Breast epithelium (tissue), 3 donors: ENCODE results near the gene SUPT4H1.

Source experiments
- POLR2A ChIP-seq: fragments of 450-650 bp; IDR thresholded peaks from one replicate; pipeline ENCODE4 v1.6.1; 2016; ENCODE audit warnings: antibody characterized with exemption, mild to moderate bottlenecking, moderate library complexity
- TF ChIP-seq, protein P1 (sequence below), 3 donors: fragments of 450-650 bp; IDR thresholded peaks; one replicate each; pipeline ENCODE4 v1.5.1; 2016 to 2017; ENCODE audit warnings: antibody characterized with exemption in 3 of 3, mild to moderate bottlenecking in 3 of 3, moderate library complexity in 3 of 3

DNA sequence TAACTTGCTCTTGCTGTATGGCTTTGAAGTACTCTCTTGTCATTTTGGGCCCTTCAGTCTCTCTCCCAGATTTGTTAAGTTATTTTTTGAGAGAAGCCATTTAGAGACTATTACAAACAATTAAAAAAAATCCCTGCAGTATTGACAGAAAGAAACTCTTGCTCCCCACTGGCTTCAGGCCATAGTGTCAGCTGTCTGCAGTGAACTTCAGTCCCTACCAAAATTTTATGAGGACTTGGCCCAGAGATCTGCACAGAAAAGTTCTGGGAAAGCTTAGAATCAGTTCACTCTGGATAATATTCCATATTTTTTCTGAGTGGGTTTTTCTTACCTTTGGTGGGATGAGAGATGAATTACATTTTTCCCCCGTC, 30.9 kb upstream of the SUPT4H1 start:
- TF ChIP-seq, protein P1, sequence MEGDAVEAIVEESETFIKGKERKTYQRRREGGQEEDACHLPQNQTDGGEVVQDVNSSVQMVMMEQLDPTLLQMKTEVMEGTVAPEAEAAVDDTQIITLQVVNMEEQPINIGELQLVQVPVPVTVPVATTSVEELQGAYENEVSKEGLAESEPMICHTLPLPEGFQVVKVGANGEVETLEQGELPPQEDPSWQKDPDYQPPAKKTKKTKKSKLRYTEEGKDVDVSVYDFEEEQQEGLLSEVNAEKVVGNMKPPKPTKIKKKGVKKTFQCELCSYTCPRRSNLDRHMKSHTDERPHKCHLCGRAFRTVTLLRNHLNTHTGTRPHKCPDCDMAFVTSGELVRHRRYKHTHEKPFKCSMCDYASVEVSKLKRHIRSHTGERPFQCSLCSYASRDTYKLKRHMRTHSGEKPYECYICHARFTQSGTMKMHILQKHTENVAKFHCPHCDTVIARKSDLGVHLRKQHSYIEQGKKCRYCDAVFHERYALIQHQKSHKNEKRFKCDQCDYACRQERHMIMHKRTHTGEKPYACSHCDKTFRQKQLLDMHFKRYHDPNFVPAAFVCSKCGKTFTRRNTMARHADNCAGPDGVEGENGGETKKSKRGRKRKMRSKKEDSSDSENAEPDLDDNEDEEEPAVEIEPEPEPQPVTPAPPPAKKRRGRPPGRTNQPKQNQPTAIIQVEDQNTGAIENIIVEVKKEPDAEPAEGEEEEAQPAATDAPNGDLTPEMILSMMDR (IDR thresholded peaks at IDR 0.05) = no peak
- no peak for TF ChIP-seq POLR2A
